Mesenchymal stem cell (in vitro differentiated cells and primary cell): Measurements from ENCODE around the gene CUBN.

ENCODE experiments used
- DNase-seq: peaks from one replicate; pipeline ENCODE4 v3.0.0-alpha.2; 2013
- H2AFZ ChIP-seq: one replicate; pipeline ENCODE4 v1.6.1; 2013; ENCODE audit warnings: low read depth, mild to moderate bottlenecking, control low read depth, inconsistent platforms, low read length, moderate library complexity
- H2AK5ac ChIP-seq: 2 replicates; pipeline ENCODE4 v1.6.1; 2013; ENCODE audit warnings: low read length, moderate library complexity, mild to moderate bottlenecking, inconsistent platforms; ENCODE audit not compliant: severe bottlenecking
- H2BK120ac ChIP-seq: one replicate; pipeline ENCODE4 v1.6.1; 2013; ENCODE audit warnings: low read depth, mild to moderate bottlenecking, inconsistent platforms, low read length, moderate library complexity
- H2BK12ac ChIP-seq, 2 experiments: one replicate each; pipeline ENCODE4 v1.6.1; 2013; ENCODE audit warnings: inconsistent platforms in 2 of 2, low read length in 2 of 2, mild to moderate bottlenecking in 2 of 2, moderate library complexity in 2 of 2, control low read depth in 1 of 2
- H2BK15ac ChIP-seq: one replicate; pipeline ENCODE4 v1.6.1; 2013; ENCODE audit warnings: mild to moderate bottlenecking, low read depth, inconsistent platforms; ENCODE audit not compliant: poor library complexity, severe bottlenecking
- H2BK5ac ChIP-seq: 2 replicates; pipeline ENCODE4 v1.6.1; 2013; ENCODE audit warnings: low read depth, mild to moderate bottlenecking, low read length, control low read depth, inconsistent platforms; ENCODE audit not compliant: poor library complexity, severe bottlenecking
- H3K14ac ChIP-seq, 2 experiments: one replicate each; pipeline ENCODE4 v1.6.1; 2013; ENCODE audit warnings: inconsistent platforms in 2 of 2, low read length in 2 of 2, control low read depth in 1 of 2, mild to moderate bottlenecking in 1 of 2, moderate library complexity in 1 of 2
- H3K18ac ChIP-seq, 2 experiments: one replicate each; pipeline ENCODE4 v1.6.1; 2013; ENCODE audit warnings: inconsistent platforms in 2 of 2, low read length in 2 of 2, control low read depth in 1 of 2, low read depth in 1 of 2, mild to moderate bottlenecking in 1 of 2
- H3K23ac ChIP-seq, 2 experiments: one replicate each; pipeline ENCODE4 v1.6.1; 2013; ENCODE audit warnings: inconsistent platforms in 2 of 2, low read length in 2 of 2, mild to moderate bottlenecking in 2 of 2, moderate library complexity in 2 of 2, control low read depth in 1 of 2
- H3K27ac ChIP-seq: 2 replicates; pipeline ENCODE4 v1.5.1; 2013; ENCODE audit warnings: mild to moderate bottlenecking, moderate library complexity, low read length, control low read depth, inconsistent platforms; ENCODE audit not compliant: poor library complexity, severe bottlenecking
- H3K27me3 ChIP-seq, 2 experiments: 2 replicates each; pipeline versions ENCODE4 v1.6.1 to v1.7.0; 2013; ENCODE audit warnings: low read length in 2 of 2, mild to moderate bottlenecking in 2 of 2, moderate library complexity in 2 of 2, control low read depth in 1 of 2, inconsistent platforms in 1 of 2; ENCODE audit not compliant: control insufficient read depth in 1 of 2, insufficient read depth in 1 of 2
- H3K36me3 ChIP-seq, 2 experiments: 2 replicates each; pipeline versions ENCODE4 v1.6.1 to v1.7.0; 2013; ENCODE audit warnings: low read length in 2 of 2, control low read depth in 1 of 2, inconsistent platforms in 1 of 2, low read depth in 1 of 2, mild to moderate bottlenecking in 1 of 2; ENCODE audit not compliant: insufficient read depth in 2 of 2, control insufficient read depth in 1 of 2
- H3K4ac ChIP-seq, 2 experiments: one replicate each; pipeline ENCODE4 v1.6.1; 2013; ENCODE audit warnings: inconsistent platforms in 2 of 2, low read length in 2 of 2, mild to moderate bottlenecking in 2 of 2, moderate library complexity in 2 of 2, control low read depth in 1 of 2, low read depth in 1 of 2
- H3K4me1 ChIP-seq: 2 replicates; pipeline ENCODE4 v1.6.1; 2013; ENCODE audit warnings: low read depth, low read length, control low read depth; ENCODE audit not compliant: control insufficient read depth, insufficient read depth
- H3K4me2 ChIP-seq: 2 replicates; pipeline ENCODE4 v1.6.1; 2013; ENCODE audit warnings: low read length, mild to moderate bottlenecking, inconsistent platforms; ENCODE audit not compliant: poor library complexity, severe bottlenecking
- H3K4me3 ChIP-seq, 2 experiments: 2 replicates each; pipeline versions ENCODE4 v1.5.1 to v1.7.0; 2013; ENCODE audit warnings: low read length in 2 of 2, mild to moderate bottlenecking in 2 of 2, control low read depth in 1 of 2, low read depth in 1 of 2; ENCODE audit not compliant: insufficient read depth in 1 of 2
- H3K79me1 ChIP-seq: replicated peaks from 2 replicates; pipeline ENCODE4 v1.6.1; 2013; ENCODE audit warnings: mild to moderate bottlenecking, control low read depth, low read length, inconsistent platforms; ENCODE audit not compliant: poor library complexity, severe bottlenecking
- H3K9ac ChIP-seq: 2 replicates; pipeline ENCODE4 v1.7.0; 2013; ENCODE audit warnings: mild to moderate bottlenecking, low read length, moderate library complexity
- H3K9me3 ChIP-seq: 2 replicates; pipeline ENCODE4 v1.7.0; 2013; ENCODE audit warnings: mild to moderate bottlenecking, low read length; ENCODE audit not compliant: control insufficient read depth
- H4K8ac ChIP-seq: one replicate; pipeline ENCODE4 v1.6.1; 2013; ENCODE audit warnings: inconsistent platforms, mild to moderate bottlenecking, low read length, moderate library complexity
- H4K91ac ChIP-seq: one replicate; pipeline ENCODE4 v1.6.1; 2013; ENCODE audit warnings: mild to moderate bottlenecking, low read length, inconsistent platforms
- WGBS: methylation state at CpG from one replicate; pipeline ENCODE4 v1.1.7; 2013; ENCODE audit warnings: mixed read lengths; 5-methylcytosine and 5-hydroxymethylcytosine counted together

Gene CUBN

GRCh38 chr10:17157024-17157423, 27.4 kb upstream of the CUBN start:
- H3K4me3 ChIP-seq: no peak overlapping the region
- H2AFZ ChIP-seq: no peak overlapping the region
- no peak overlapping the region for H3K23ac ChIP-seq
- DNase-seq: no peak
- H3K79me1 ChIP-seq: no peaks in the 10 kb centered on the region
- 100% methylated on average over 1 of the region's 2 CpGs for WGBS
- no peak overlapping the region for H3K18ac ChIP-seq
- no peak overlapping the region for H2BK5ac ChIP-seq
- H3K14ac ChIP-seq: no peak overlapping the region
- no peak overlapping the region for H2BK15ac ChIP-seq
- no peak overlapping the region for H3K9ac ChIP-seq
- no peak overlapping the region for H3K4ac ChIP-seq
- H2BK120ac ChIP-seq: no peak overlapping the region
- H3K36me3 ChIP-seq: peaks cover 0 to 4% of the 10 kb centered on the region in 2 experiments
- H3K4me1 ChIP-seq: peaks cover 8% of the 10 kb centered on the region
- no peak overlapping the region for H3K4me2 ChIP-seq
- H4K8ac ChIP-seq: no peak overlapping the region
- no peak overlapping the region for H3K27ac ChIP-seq
- no peak overlapping the region for H4K91ac ChIP-seq
- H3K9me3 ChIP-seq: no peaks in the 10 kb centered on the region
- H3K27me3 ChIP-seq: no peaks in the 10 kb centered on the region
- no peak overlapping the region for H2AK5ac ChIP-seq
- H2BK12ac ChIP-seq: no peak overlapping the region

- Histone ChIP-seq H2BK15ac (no peak overlapping the region), H3K4me3 (no peak overlapping the region), H3K79me1 (no peaks in the 10 kb centered on the region), H3K27me3 (no peaks in the 10 kb centered on the region), H3K14ac (no peak overlapping the region), H3K23ac (no peak overlapping the region), H2BK120ac (no peak overlapping the region), H2AFZ (no peak overlapping the region), H3K18ac (no peak overlapping the region), H2AK5ac (no peak overlapping the region), H3K4me1 (peaks cover 7% of the 10 kb centered on the region), H4K91ac (no peak overlapping the region), H3K9ac (no peak overlapping the region), H2BK12ac (no peak overlapping the region), H3K36me3 (peaks cover 0 to 4% of the 10 kb centered on the region in 2 experiments), H3K9me3 (no peaks in the 10 kb centered on the region), H4K8ac (no peak overlapping the region), H3K4ac (no peak overlapping the region), H3K27ac (no peak overlapping the region), H2BK5ac (no peak overlapping the region), H3K4me2 (no peak overlapping the region)
- DNase-seq: no peak
Measured at GRCh38 chr10:17155826-17156225, 26.2 kb upstream of the CUBN start.

GRCh38 chr10:17154116-17154515, 24.5 kb upstream of the CUBN start:
- H2BK5ac ChIP-seq: no peak overlapping the region
- H3K4ac ChIP-seq: no peak overlapping the region
- H3K36me3 ChIP-seq: peaks cover 0 to 4% of the 10 kb centered on the region in 2 experiments
- no peak overlapping the region for H3K18ac ChIP-seq
- no peak overlapping the region for H4K8ac ChIP-seq
- no peaks in the 10 kb centered on the region for H3K27me3 ChIP-seq
- H2BK120ac ChIP-seq: no peak overlapping the region
- no peak overlapping the region for H3K4me3 ChIP-seq
- no peak for DNase-seq
- H2AFZ ChIP-seq: no peak overlapping the region
- no peak overlapping the region for H3K4me2 ChIP-seq
- no peak overlapping the region for H3K14ac ChIP-seq
- no peak overlapping the region for H2AK5ac ChIP-seq
- no peak overlapping the region for H4K91ac ChIP-seq
- H3K27ac ChIP-seq: no peak overlapping the region
- H3K9ac ChIP-seq: no peak overlapping the region
- H3K23ac ChIP-seq: no peak overlapping the region
- no peaks in the 10 kb centered on the region for H3K79me1 ChIP-seq
- H3K4me1 ChIP-seq: peaks cover 7% of the 10 kb centered on the region
- H3K9me3 ChIP-seq: no peaks in the 10 kb centered on the region
- no peak overlapping the region for H2BK15ac ChIP-seq
- H2BK12ac ChIP-seq: no peak overlapping the region

- H3K27me3 ChIP-seq: no peaks in the 10 kb centered on the region
- DNase-seq: no peak
- H3K14ac ChIP-seq: no peak overlapping the region
- no peak overlapping the region for H3K18ac ChIP-seq
- H3K9ac ChIP-seq: no peak overlapping the region
- H3K27ac ChIP-seq: peak overlapping the region; percentile 97
- no peak overlapping the region for H4K91ac ChIP-seq
- WGBS: 90% methylated on average over 5 of the region's 5 CpGs
- H2BK12ac ChIP-seq: no peak overlapping the region
- H3K4ac ChIP-seq: no peak overlapping the region
- no peak overlapping the region for H2AFZ ChIP-seq
- H3K4me3 ChIP-seq: no peak overlapping the region
- no peak overlapping the region for H3K23ac ChIP-seq
- H2BK15ac ChIP-seq: no peak overlapping the region
- no peaks in the 10 kb centered on the region for H3K79me1 ChIP-seq
- peaks cover 0 to 4% of the 10 kb centered on the region in 2 experiments for H3K36me3 ChIP-seq
- no peak overlapping the region for H2BK120ac ChIP-seq
- peak overlapping the region; percentile 60 for H2BK5ac ChIP-seq
- H3K4me2 ChIP-seq: no peak overlapping the region
- no peaks in the 10 kb centered on the region for H3K9me3 ChIP-seq
- H2AK5ac ChIP-seq: peak overlapping the region; percentile 98
- H3K4me1 ChIP-seq: peaks cover 7% of the 10 kb centered on the region
- no peak overlapping the region for H4K8ac ChIP-seq
Measured at GRCh38 chr10:17153321-17153720, 23.7 kb upstream of the CUBN start.
